Adrenal gland (tissue), 5 donors: ENCODE measurements around the gene ACTN1.

Source experiments
- CTCF ChIP-seq, 6 experiments: fragments of 450-650 bp in 4 of 6; fragments of 200-600 bp in 2 of 6; sonication (generic) in 1 of 6; IDR thresholded peaks; 1 replicate in 5 of 6; 2 replicates in 1 of 6; pipeline versions ENCODE4 v1.5.1 to v1.8.0; 2016 to 2021; ENCODE audit warnings: antibody characterized with exemption in 6 of 6, mild to moderate bottlenecking in 2 of 6, moderate library complexity in 1 of 6
- POLR2A ChIP-seq, 2 donors: fragments of 450-650 bp; IDR thresholded peaks; one replicate each; pipeline ENCODE4 v1.6.1; 2017; ENCODE audit warnings: antibody characterized with exemption in 2 of 2, mild to moderate bottlenecking in 2 of 2, moderate library complexity in 1 of 2
- donor health status: DM: no; HTN: no; CAD: no.

- TF ChIP-seq CTCF (IDR thresholded peaks at IDR 0.05) (no peak), POLR2A (IDR thresholded peaks at IDR 0.05) (no peak)
Observed at GRCh38 chr14:68981139-68981538, 2.0 kb upstream of the ACTN1 start.
